MM.1S (cell line): Measurements from ENCODE around the gene TRIM44.
"Not testable (repeated sequence)": the region's sequence is repeated elsewhere in the genome, so short reads cannot be mapped to it uniquely, and the experiment has no call there.

Experiments
- DNase-seq: peaks from one replicate; pipeline ENCODE4 v3.0.0-alpha.2; 2015
- H2AFZ ChIP-seq: fragments of 300-600 bp; sonication (generic); 2 replicates; pipeline ENCODE4 v1.6.0; 2016; ENCODE audit warnings: antibody characterized with exemption, low read length
- H3F3A ChIP-seq: fragments of 300-600 bp; sonication (generic); 2 replicates; pipeline ENCODE4 v1.6.1; 2016; ENCODE audit warnings: mild to moderate bottlenecking, antibody characterized with exemption, low read length, moderate library complexity, mixed read lengths; ENCODE audit not compliant: insufficient read depth
- H3K27ac ChIP-seq: fragments of 300-600 bp; sonication (generic); 2 replicates; pipeline ENCODE4 v1.5.1; 2016; ENCODE audit warnings: mild to moderate bottlenecking, low read length
- H3K27me3 ChIP-seq: fragments of 300-600 bp; sonication (generic); replicated peaks from 2 replicates; pipeline ENCODE4 v1.6.0; 2016; ENCODE audit warnings: low read length; ENCODE audit not compliant: insufficient read depth
- H3K36me3 ChIP-seq: fragments of 300-600 bp; sonication (generic); replicated peaks from 2 replicates; pipeline ENCODE4 v1.6.1; 2016; ENCODE audit warnings: mild to moderate bottlenecking, low read length, mixed read lengths; ENCODE audit not compliant: insufficient read depth
- H3K4me1 ChIP-seq: fragments of 300-600 bp; sonication (generic); 2 replicates; pipeline ENCODE4 v1.6.1; 2016; ENCODE audit warnings: low read length, mixed read lengths
- H3K4me2 ChIP-seq: fragments of 300-600 bp; sonication (generic); 2 replicates; pipeline ENCODE4 v1.6.0; 2016; ENCODE audit warnings: low read depth, low read length
- H3K4me3 ChIP-seq: fragments of 300-600 bp; sonication (generic); 2 replicates; pipeline ENCODE4 v1.5.1; 2016; ENCODE audit warnings: low read length, mixed read lengths
- H3K79me2 ChIP-seq: fragments of 300-600 bp; sonication (generic); 2 replicates; pipeline ENCODE4 v1.6.1; 2016; ENCODE audit warnings: mixed run types, low read length, mixed read lengths
- H3K9ac ChIP-seq: fragments of 300-600 bp; sonication (generic); 2 replicates; pipeline ENCODE4 v1.6.1; 2016; ENCODE audit warnings: low read length, mixed read lengths
- H3K9me2 ChIP-seq: fragments of 300-600 bp; sonication (generic); replicated peaks from 2 replicates; pipeline ENCODE4 v1.6.1; 2016; ENCODE audit warnings: mild to moderate bottlenecking, low read length, mixed read lengths; ENCODE audit not compliant: insufficient read depth
- H3K9me3 ChIP-seq: fragments of 300-600 bp; sonication (generic); replicated peaks from 2 replicates; pipeline ENCODE4 v1.6.1; 2016; ENCODE audit warnings: mild to moderate bottlenecking, low read length, mixed read lengths; ENCODE audit not compliant: insufficient read depth
- H4K20me1 ChIP-seq: fragments of 300-600 bp; sonication (generic); 2 replicates; pipeline ENCODE4 v1.6.1; 2016; ENCODE audit warnings: mild to moderate bottlenecking, low read length, moderate library complexity, mixed read lengths; ENCODE audit not compliant: insufficient read depth
- CTCF ChIP-seq: fragments of 300-600 bp; sonication (generic); IDR thresholded peaks from 2 replicates; pipeline ENCODE4 v1.5.1; 2016; ENCODE audit warnings: antibody characterized with exemption, low read length, mixed read lengths
- EZH2 ChIP-seq: fragments of 300-600 bp; sonication (generic); optimal IDR thresholded peaks from 2 replicates; pipeline ENCODE3; 2017; ENCODE audit warnings: low read depth, mild to moderate bottlenecking, antibody characterized with exemption, low read length, mixed read lengths
- EZH2phosphoT487 ChIP-seq: fragments of 300-600 bp; sonication (generic); IDR thresholded peaks from 2 replicates; pipeline ENCODE4 v1.6.1; 2018; ENCODE audit warnings: antibody characterized with exemption, low read length

Gene TRIM44

GRCh38 chr11:35857922-35858321 lies 195.3 kb downstream of the TRIM44 start:
- H2AFZ ChIP-seq, result no peak overlapping the region
- TF ChIP-seq EZH2phosphoT487 (no peak), EZH2 (no peak), CTCF (no peak)
- no peaks in the 10 kb centered on the region for H3F3A ChIP-seq
- no peaks in the 10 kb centered on the region for H3K79me2 ChIP-seq
- no peak overlapping the region for H3K27ac ChIP-seq
- no peak overlapping the region for H3K9ac ChIP-seq
- H3K9me3 ChIP-seq, result no peaks in the 10 kb centered on the region
- H3K27me3 ChIP-seq, result no peaks in the 10 kb centered on the region
- DNase-seq, result no peak
- no peaks in the 10 kb centered on the region for H4K20me1 ChIP-seq
- H3K4me1 ChIP-seq, result no peaks in the 10 kb centered on the region
- H3K9me2 ChIP-seq, result no peaks in the 10 kb centered on the region
- no peak overlapping the region for H3K4me2 ChIP-seq
- H3K36me3 ChIP-seq, result no peaks in the 10 kb centered on the region
- no peak overlapping the region for H3K4me3 ChIP-seq

- no peak overlapping the region for H3K4me3 ChIP-seq
- no peaks in the 10 kb centered on the region for H3F3A ChIP-seq
- no peaks in the 10 kb centered on the region for H4K20me1 ChIP-seq
- H3K27ac ChIP-seq, result no peak overlapping the region
- no peak for TF ChIP-seq CTCF
- TF ChIP-seq EZH2phosphoT487, result no peak
- TF ChIP-seq EZH2, result no peak
- DNase-seq, result no peak
- H3K9ac ChIP-seq, result no peak overlapping the region
- H3K9me3 ChIP-seq, result no peaks in the 10 kb centered on the region
- H3K4me1 ChIP-seq, result no peaks in the 10 kb centered on the region
- H2AFZ ChIP-seq, result no peak overlapping the region
- no peaks in the 10 kb centered on the region for H3K36me3 ChIP-seq
- H3K4me2 ChIP-seq, result no peak overlapping the region
- H3K79me2 ChIP-seq, result no peaks in the 10 kb centered on the region
- no peaks in the 10 kb centered on the region for H3K9me2 ChIP-seq
- no peaks in the 10 kb centered on the region for H3K27me3 ChIP-seq
Measured at GRCh38 chr11:35859301-35859700, 196.7 kb downstream of the TRIM44 start.

GRCh38 chr11:35860194-35860593 lies 197.6 kb downstream of the TRIM44 start:
- H3K4me3 ChIP-seq, DNase-seq, H3F3A ChIP-seq, H3K27me3 ChIP-seq, H3K9ac ChIP-seq, H3K9me2 ChIP-seq, H3K9me3 ChIP-seq, H3K4me2 ChIP-seq, H3K36me3 ChIP-seq, H3K79me2 ChIP-seq, H3K4me1 ChIP-seq, H3K27ac ChIP-seq, H4K20me1 ChIP-seq, H2AFZ ChIP-seq: not testable (repeated sequence)

- H2AFZ ChIP-seq, result no peak overlapping the region
- no peaks in the 10 kb centered on the region for H3K79me2 ChIP-seq
- no peaks in the 10 kb centered on the region for H3K4me1 ChIP-seq
- no peak overlapping the region for H3K9ac ChIP-seq
- no peak for TF ChIP-seq EZH2phosphoT487
- no peak for TF ChIP-seq EZH2
- TF ChIP-seq CTCF, result no peak
- H3K36me3 ChIP-seq, result no peaks in the 10 kb centered on the region
- no peak overlapping the region for H3K4me3 ChIP-seq
- no peaks in the 10 kb centered on the region for H3K27me3 ChIP-seq
- H3K27ac ChIP-seq, result no peak overlapping the region
- no peaks in the 10 kb centered on the region for H3K9me2 ChIP-seq
- no peak for DNase-seq
- H3F3A ChIP-seq, result no peaks in the 10 kb centered on the region
- no peaks in the 10 kb centered on the region for H4K20me1 ChIP-seq
- H3K9me3 ChIP-seq, result no peaks in the 10 kb centered on the region
- no peak overlapping the region for H3K4me2 ChIP-seq
Measured at GRCh38 chr11:35861191-35861590, 198.6 kb downstream of the TRIM44 start.
